GM12878 (cell line): Measurements from ENCODE around the gene BCAT1. TPM values are rescaled to one million over a fixed set of nuclear protein-coding genes. Genes with fewer than 3 reads are reported as not detected.

ENCODE experiments used
- ATAC-seq: fragments of 200-7000 bp; cut with Tn5 transposase; 3 replicates; pipeline ENCODE4 v1.9.1; 2020; ENCODE audit warnings: mild to moderate bottlenecking, moderate library complexity
- BruUV-seq: library from RNA; stranded (reverse); fragments of 400-500 nt; replicated peaks from 2 replicates; lab custom pipeline; 2021; lab: Mats Ljungman, UMichigan
- CTCF ChIA-PET: fragments of 300-600 bp; sonication (Branson Sonifier 250); formaldehyde crosslinking; extraction: SDS; loops from one replicate; lab custom pipeline; 2021; ENCODE audit warnings: inconsistent platforms; lab: Yijun Ruan, JAX
- POLR2A ChIA-PET: fragments of 350-600 bp; formaldehyde crosslinking; extraction: SDS; loops from one replicate; lab custom pipeline; 2021; ENCODE audit warnings: inconsistent platforms; lab: Charles Lee
- RAD21 ChIA-PET: fragments of 300-600 bp; sonication (Branson Sonifier 250); formaldehyde crosslinking; loops from one replicate; lab custom pipeline; 2023; ENCODE audit warnings: antibody characterized with exemption; ENCODE audit not compliant: unreplicated experiment; lab: Charles Lee
- SMC1A ChIA-PET: fragments of 300-600 bp; sonication (Branson Sonifier 250); formaldehyde crosslinking; loops from one replicate; lab custom pipeline; 2023; ENCODE audit not compliant: unreplicated experiment, uncharacterized antibody; lab: Charles Lee
- DNase-seq: peaks from one replicate; pipeline ENCODE4 v3.0.0-alpha.2; 2011; ENCODE audit warnings: low read depth, low spot score
- FAIRE-seq: peaks from 3 replicates; lab custom pipeline; 2011; peaks lifted over from hg19 to GRCh38; lab: Jason Lieb, UNC
- H2AFZ ChIP-seq: 2 replicates; pipeline ENCODE4 v1.6.0; 2011; ENCODE audit warnings: low read depth, low read length, control low read depth; ENCODE audit not compliant: control insufficient read depth
- H3K27ac ChIP-seq: 2 replicates; pipeline ENCODE4 v1.5.1; 2011; ENCODE audit warnings: control low read depth; ENCODE audit not compliant: control insufficient read depth, insufficient read depth
- H3K27me3 ChIP-seq, 2 experiments: replicated peaks in 1 of 2; 2 replicates each; pipeline versions ENCODE4 v1.6.0 to v1.6.1; 2011; ENCODE audit warnings: low read length in 1 of 2; ENCODE audit not compliant: control insufficient read depth in 2 of 2, insufficient read depth in 2 of 2
- H3K36me3 ChIP-seq, 2 experiments: 2 replicates each; pipeline ENCODE4 v1.5.1; 2011; ENCODE audit warnings: low read length in 1 of 2; ENCODE audit not compliant: control insufficient read depth in 2 of 2, insufficient read depth in 2 of 2
- H3K4me1 ChIP-seq: 2 replicates; pipeline ENCODE4 v1.6.1; 2011; ENCODE audit warnings: mild to moderate bottlenecking, low read length, moderate library complexity, mixed read lengths; ENCODE audit not compliant: control insufficient read depth, insufficient read depth
- H3K4me2 ChIP-seq: 2 replicates; pipeline ENCODE4 v1.6.0; 2011; ENCODE audit warnings: control low read depth; ENCODE audit not compliant: control insufficient read depth, insufficient read depth
- H3K4me3 ChIP-seq: fragments of 200-600 bp; sonication (generic); 2 replicates; pipeline ENCODE4 v1.5.1; 2016
- H3K79me2 ChIP-seq: 2 replicates; pipeline ENCODE4 v1.6.0; 2011; ENCODE audit warnings: low read length; ENCODE audit not compliant: control insufficient read depth, insufficient read depth
- H3K9ac ChIP-seq: 2 replicates; pipeline ENCODE4 v1.8.0; 2011; ENCODE audit warnings: low read length, control low read depth, mixed read lengths; ENCODE audit not compliant: control insufficient read depth, insufficient read depth
- H3K9me3 ChIP-seq: replicated peaks from 3 replicates; pipeline ENCODE4 v1.5.1; 2011; ENCODE audit warnings: mild to moderate bottlenecking, low read length; ENCODE audit not compliant: control insufficient read depth, insufficient read depth
- H4K20me1 ChIP-seq: 2 replicates; pipeline ENCODE4 v1.6.0; 2011; ENCODE audit not compliant: control insufficient read depth, insufficient read depth
- MYC ChIP-seq: IDR thresholded peaks from 2 replicates; pipeline ENCODE4 v1.6.1; 2011; ENCODE audit warnings: mild to moderate bottlenecking, low read length, moderate library complexity, inconsistent platforms; ENCODE audit not compliant: insufficient read depth, insufficient replicate concordance, insufficient read length, severe bottlenecking
- RB1 ChIP-seq: fragments of 450-650 bp; formaldehyde crosslinking; IDR thresholded peaks from 2 replicates; pipeline ENCODE4 v1.6.1; 2017; ENCODE audit warnings: mild to moderate bottlenecking, borderline replicate concordance
- WGBS: methylation state at CpG from one replicate; pipeline ENCODE4 v1.1.6; 2016; ENCODE audit warnings: low lambda C conversion rate; ENCODE audit not compliant: insufficient replicate concordance, insufficient coverage; ENCODE audit errors: missing lambda C conversion rate; 5-methylcytosine and 5-hydroxymethylcytosine counted together
- in situ Hi-C: fragments of 300-500 bp; cut with MboI; formaldehyde crosslinking; loops from 9 replicates; pipeline ENCODE4 v1.14.3; 2018; ENCODE audit warnings: mixed read lengths
- intact Hi-C: fragments of 100-400 bp; cut with micrococcal nuclease; formaldehyde crosslinking; loops from one replicate; pipeline ENCODE4 v1.14.2; 2022; ENCODE audit not compliant: unreplicated experiment
- polyA plus RNA-seq, 11 experiments: library from polyadenylated mRNA; depleted of rRNA in 4 of 11; unstranded in 6 of 11; stranded (reverse) in 5 of 11; fragments of >200 nt; fragmentation: Nextera tagmentation in 4 of 11; fragmentation: Illumina TruSeq in 1 of 11; extraction: Ambion mirVana in 4 of 11; extraction: Trizol in 1 of 11; gene quantifications; 1 replicate in 1 of 11; 2 replicates in 10 of 11; pipeline versions ENCODE4 v1.2.1 to v1.2.3, GENCODE V29; 2011 to 2016; ENCODE audit warnings: inconsistent platforms in 2 of 11, missing spikeins in 2 of 11, low read depth in 1 of 11
- total RNA-seq, 4 experiments: library from RNA; depleted of rRNA in 3 of 4; stranded (reverse); fragments of >200 nt in 3 of 4; fragmentation: Illumina TruSeq in 1 of 4; extraction: Trizol in 1 of 4; gene quantifications; 2 replicates each; pipeline versions ENCODE4 v1.2.1 to v1.2.3, GENCODE V29; 2013 to 2021
- TF ChIP-seq, protein P1 (sequence below): fragments of 450-650 bp; IDR thresholded peaks from 2 replicates; pipeline ENCODE4 v1.6.1; 2018; ENCODE audit warnings: mild to moderate bottlenecking, low read depth, moderate library complexity; ENCODE audit not compliant: partially characterized antibody
- TF ChIP-seq, protein P2 (sequence below): fragments of 450-650 bp; IDR thresholded peaks from 2 replicates; pipeline ENCODE4 v1.6.1; 2017; ENCODE audit warnings: mild to moderate bottlenecking, moderate library complexity

Gene BCAT1
- total and polyA plus RNA-seq, 10 of the 15 experiments (the other 5 are each of a cell fraction or from before 2014, with no cell fraction given) = 26.2 to 187 (median 81.9) TPM

DNA sequence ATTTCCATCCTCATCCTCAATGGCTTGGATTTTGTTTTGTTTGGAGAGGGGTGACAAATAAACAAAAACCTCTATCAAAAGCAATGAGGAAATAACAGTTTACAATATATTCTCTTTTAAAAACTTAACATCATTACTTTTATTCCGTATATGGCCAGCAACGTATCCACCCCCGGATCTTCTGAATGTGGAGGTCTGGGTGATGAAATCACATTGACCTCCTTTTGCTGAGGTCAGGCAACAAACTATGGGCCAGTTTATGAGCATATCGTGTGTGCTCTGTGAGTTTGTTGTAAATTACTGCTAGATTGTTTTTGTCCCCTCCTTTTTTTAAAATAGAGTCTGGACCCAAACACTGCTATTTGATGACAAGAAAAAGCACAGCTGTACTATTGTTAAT lies 178.1 kb downstream of the BCAT1 start:
- Histone ChIP-seq H3K4me3 (no peak overlapping the region), H3K36me3 (no peaks in the 10 kb centered on the region), H3K27ac (no peak overlapping the region), H3K4me1 (no peaks in the 10 kb centered on the region), H2AFZ (no peak overlapping the region), H3K4me2 (no peak overlapping the region), H3K9me3 (no peaks in the 10 kb centered on the region; the same call in 1 of the 3 replicates), H3K9ac (no peak overlapping the region), H3K27me3 (no peaks in the 10 kb centered on the region; a peak in 2 of 4 replicates), H4K20me1 (no peaks in the 10 kb centered on the region; the same call in 1 of the 2 replicates), H3K79me2 (no peaks in the 10 kb centered on the region)
- no peak for ATAC-seq
- WGBS = 51% methylated on average over 4 of the region's 4 CpGs
- SMC1A ChIA-PET = no interaction called here
- intact Hi-C loops (no loop called here), in situ Hi-C loops (no loop called here)
- no TSS peak for BruUV-seq
- RAD21 ChIA-PET = no interaction called here
- DNase-seq = no peak
- FAIRE-seq = no peak
- TF ChIP-seq, protein P1, sequence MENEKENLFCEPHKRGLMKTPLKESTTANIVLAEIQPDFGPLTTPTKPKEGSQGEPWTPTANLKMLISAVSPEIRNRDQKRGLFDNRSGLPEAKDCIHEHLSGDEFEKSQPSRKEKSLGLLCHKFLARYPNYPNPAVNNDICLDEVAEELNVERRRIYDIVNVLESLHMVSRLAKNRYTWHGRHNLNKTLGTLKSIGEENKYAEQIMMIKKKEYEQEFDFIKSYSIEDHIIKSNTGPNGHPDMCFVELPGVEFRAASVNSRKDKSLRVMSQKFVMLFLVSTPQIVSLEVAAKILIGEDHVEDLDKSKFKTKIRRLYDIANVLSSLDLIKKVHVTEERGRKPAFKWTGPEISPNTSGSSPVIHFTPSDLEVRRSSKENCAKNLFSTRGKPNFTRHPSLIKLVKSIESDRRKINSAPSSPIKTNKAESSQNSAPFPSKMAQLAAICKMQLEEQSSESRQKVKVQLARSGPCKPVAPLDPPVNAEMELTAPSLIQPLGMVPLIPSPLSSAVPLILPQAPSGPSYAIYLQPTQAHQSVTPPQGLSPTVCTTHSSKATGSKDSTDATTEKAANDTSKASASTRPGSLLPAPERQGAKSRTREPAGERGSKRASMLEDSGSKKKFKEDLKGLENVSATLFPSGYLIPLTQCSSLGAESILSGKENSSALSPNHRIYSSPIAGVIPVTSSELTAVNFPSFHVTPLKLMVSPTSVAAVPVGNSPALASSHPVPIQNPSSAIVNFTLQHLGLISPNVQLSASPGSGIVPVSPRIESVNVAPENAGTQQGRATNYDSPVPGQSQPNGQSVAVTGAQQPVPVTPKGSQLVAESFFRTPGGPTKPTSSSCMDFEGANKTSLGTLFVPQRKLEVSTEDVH = no peak
- TF ChIP-seq, protein P2, sequence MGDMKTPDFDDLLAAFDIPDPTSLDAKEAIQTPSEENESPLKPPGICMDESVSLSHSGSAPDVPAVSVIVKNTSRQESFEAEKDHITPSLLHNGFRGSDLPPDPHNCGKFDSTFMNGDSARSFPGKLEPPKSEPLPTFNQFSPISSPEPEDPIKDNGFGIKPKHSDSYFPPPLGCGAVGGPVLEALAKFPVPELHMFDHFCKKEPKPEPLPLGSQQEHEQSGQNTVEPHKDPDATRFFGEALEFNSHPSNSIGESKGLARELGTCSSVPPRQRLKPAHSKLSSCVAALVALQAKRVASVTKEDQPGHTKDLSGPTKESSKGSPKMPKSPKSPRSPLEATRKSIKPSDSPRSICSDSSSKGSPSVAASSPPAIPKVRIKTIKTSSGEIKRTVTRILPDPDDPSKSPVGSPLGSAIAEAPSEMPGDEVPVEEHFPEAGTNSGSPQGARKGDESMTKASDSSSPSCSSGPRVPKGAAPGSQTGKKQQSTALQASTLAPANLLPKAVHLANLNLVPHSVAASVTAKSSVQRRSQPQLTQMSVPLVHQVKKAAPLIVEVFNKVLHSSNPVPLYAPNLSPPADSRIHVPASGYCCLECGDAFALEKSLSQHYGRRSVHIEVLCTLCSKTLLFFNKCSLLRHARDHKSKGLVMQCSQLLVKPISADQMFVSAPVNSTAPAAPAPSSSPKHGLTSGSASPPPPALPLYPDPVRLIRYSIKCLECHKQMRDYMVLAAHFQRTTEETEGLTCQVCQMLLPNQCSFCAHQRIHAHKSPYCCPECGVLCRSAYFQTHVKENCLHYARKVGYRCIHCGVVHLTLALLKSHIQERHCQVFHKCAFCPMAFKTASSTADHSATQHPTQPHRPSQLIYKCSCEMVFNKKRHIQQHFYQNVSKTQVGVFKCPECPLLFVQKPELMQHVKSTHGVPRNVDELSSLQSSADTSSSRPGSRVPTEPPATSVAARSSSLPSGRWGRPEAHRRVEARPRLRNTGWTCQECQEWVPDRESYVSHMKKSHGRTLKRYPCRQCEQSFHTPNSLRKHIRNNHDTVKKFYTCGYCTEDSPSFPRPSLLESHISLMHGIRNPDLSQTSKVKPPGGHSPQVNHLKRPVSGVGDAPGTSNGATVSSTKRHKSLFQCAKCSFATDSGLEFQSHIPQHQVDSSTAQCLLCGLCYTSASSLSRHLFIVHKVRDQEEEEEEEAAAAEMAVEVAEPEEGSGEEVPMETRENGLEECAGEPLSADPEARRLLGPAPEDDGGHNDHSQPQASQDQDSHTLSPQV = no peak
- no peak for TF ChIP-seq MYC
- TF ChIP-seq RB1 = no peak
- CTCF ChIA-PET = no interaction called here
- POLR2A ChIA-PET = no interaction called here
